LNCAP (cell line): ENCODE data around the gene PCNA.

ENCODE experiments used
- CTCF ChIP-seq: fragments of 450-650 bp; IDR thresholded peaks from 2 replicates; pipeline ENCODE4 v1.5.1; 2017; ENCODE audit warnings: mild to moderate bottlenecking

The PCNA gene

GRCh38 chr20:5113615-5113986 is 6.2 kb downstream of the PCNA start:
- no peak for TF ChIP-seq CTCF

GRCh38 chr20:5109276-5109675 is 10.5 kb downstream of the PCNA start:
- TF ChIP-seq CTCF = no peak

DNA sequence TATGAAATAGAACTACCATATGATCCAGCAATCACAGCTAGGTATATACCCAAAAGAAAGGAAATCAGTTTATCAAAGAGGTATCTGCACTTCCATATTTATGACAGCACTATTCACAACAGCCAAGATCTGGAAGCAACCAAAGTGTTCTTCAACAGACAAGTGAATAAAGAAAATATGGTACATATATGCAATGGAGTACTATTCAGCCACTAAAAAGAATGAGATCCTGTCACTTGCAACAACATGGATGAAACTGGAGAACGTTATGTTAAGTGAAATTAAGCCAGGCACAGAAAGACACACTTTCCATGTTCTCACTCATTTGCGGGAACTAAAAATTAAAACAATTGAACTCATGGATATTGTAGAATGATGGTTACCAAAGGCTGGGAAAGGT is 15.3 kb downstream of the PCNA start:
- TF ChIP-seq CTCF = no peak

DNA sequence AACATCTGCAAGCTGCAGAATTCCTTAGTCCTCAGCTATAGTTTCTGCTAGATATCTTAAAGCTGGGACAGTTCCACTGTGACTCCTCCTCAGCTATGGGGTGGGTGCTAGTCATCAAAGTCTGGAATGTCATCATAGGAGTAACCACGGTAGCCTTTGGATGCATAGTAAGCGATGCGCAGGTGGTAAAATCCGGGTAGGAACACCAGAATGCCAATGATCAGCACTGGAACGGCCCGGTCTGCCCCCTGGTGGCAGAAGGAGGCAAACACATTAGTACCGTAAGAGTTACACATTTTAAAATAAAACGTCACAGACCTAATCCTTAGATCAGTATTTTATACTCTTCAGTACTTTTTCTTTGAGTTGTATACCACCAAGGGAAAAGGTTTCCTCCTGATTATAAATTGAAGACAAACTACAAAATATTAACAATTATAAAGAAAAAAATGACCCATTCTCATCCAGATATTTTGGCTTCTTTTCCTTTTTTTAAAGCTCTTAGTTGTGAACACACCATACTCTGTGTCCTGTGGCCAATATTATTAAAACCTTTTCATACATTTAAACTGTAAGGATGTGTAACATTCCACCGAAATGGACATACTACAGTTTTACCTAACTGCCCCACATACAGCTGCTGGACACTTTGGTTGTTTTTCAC is 18.9 kb downstream of the PCNA start:
- peak; percentile 88 for TF ChIP-seq CTCF

GRCh38 chr20:5096463-5096862 is 23.3 kb downstream of the PCNA start:
- TF ChIP-seq CTCF = no peak

DNA sequence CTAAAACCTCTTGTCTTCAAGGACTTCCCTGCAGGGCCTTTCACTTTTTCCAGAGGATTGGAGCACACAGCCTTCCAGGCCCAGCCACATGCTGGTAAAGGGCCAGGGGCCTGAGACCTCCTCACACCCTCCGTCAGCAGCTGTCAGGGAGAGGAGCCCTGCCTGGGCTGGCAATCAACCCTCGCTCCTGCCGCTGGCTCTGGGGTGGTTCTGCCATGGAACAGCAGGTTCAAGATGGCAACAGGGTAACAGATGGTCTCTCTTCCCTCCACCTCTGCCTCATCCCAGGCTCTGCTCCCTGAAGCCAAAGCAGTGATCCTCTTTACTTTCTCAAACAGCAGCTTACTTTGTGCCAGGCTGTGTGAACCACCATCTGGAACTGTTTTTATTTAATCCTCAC is 23.8 kb downstream of the PCNA start:
- no peak for TF ChIP-seq CTCF

- TF ChIP-seq CTCF = no peak
Observed at GRCh38 chr20:5095454-5095853, 24.3 kb downstream of the PCNA start.

GRCh38 chr20:5092765-5093339 is 26.9 kb downstream of the PCNA start:
- TF ChIP-seq CTCF = no peak
